Muscle layer of colon (tissue), 2 donors: Measurements from ENCODE around the gene NOSIP.

ENCODE experiments used
- H3K27ac ChIP-seq: one replicate; pipeline ENCODE4 v1.7.0; 2013; ENCODE audit warnings: low read depth, mild to moderate bottlenecking, low read length, moderate library complexity
- H3K27me3 ChIP-seq, 2 donors: one replicate each; pipeline ENCODE4 v1.7.0; 2013; ENCODE audit warnings: low read length in 2 of 2, mild to moderate bottlenecking in 2 of 2; ENCODE audit not compliant: insufficient read depth in 2 of 2, control insufficient read depth in 1 of 2
- H3K36me3 ChIP-seq: one replicate; pipeline ENCODE4 v1.7.0; 2013; ENCODE audit warnings: mild to moderate bottlenecking, low read length; ENCODE audit not compliant: insufficient read depth
- H3K4me1 ChIP-seq: one replicate; pipeline ENCODE4 v1.7.0; 2013; ENCODE audit warnings: mild to moderate bottlenecking, low read length; ENCODE audit not compliant: insufficient read depth
- H3K4me3 ChIP-seq, 2 donors: one replicate each; pipeline ENCODE4 v1.7.0; 2013; ENCODE audit warnings: low read length in 2 of 2, low read depth in 1 of 2, mild to moderate bottlenecking in 1 of 2, moderate library complexity in 1 of 2
- H3K9ac ChIP-seq: one replicate; pipeline ENCODE4 v1.7.0; 2013; ENCODE audit warnings: low read length
- H3K9me3 ChIP-seq: one replicate; pipeline ENCODE4 v1.7.0; 2013; ENCODE audit warnings: mild to moderate bottlenecking, low read length
- donor health status: abdominal sarcoma.
- donor health status: Adenocarcinoma of cecum.

The NOSIP gene

DNA sequence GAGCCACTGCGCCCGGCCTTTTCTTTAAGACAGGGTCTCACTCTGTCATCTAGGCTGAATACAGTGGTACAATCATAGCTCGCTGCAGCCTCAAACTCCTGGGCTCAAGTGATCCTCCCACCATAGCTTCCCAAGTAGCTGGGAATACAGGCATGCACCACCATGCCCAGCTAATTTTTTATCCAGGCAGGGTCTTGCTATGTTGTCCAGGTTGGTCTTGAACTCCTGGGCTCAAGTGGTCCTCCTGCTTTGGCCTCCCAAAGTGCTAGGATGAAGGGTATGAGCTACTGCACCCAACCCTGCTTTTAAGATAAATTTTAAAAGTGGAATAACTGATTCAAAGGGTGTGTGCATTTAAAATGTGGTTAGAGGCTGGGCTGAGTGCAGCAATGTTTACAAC lies 14.1 kb downstream of the NOSIP start:
- Histone ChIP-seq H3K4me3 (no peak overlapping the region), H3K9me3 (no peaks in the 10 kb centered on the region), H3K27ac (no peak overlapping the region), H3K27me3 (no peaks in the 10 kb centered on the region), H3K4me1 (peaks cover 19% of the 10 kb centered on the region), H3K36me3 (no peaks in the 10 kb centered on the region), H3K9ac (no peak overlapping the region)

DNA sequence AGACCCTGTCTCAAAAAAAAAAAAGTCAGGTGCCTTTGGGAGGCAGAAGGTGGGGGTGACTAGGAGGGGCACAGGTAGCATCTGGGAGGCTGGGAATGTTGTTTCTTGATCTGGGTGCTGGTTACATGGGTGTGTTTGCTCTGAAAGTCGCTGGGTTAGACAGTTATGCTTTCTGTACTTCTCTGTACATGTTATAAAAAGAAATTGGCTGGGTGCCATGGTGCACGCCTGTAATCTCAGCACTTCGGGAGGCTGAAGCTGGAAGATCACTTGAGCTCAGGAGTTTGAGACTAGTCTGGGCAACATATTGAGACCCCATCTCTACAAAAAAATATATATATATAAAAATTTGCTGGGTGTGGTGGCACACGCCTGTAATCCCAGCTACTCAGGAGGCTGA lies 15.1 kb downstream of the NOSIP start:
- no peak overlapping the region for H3K27ac ChIP-seq
- no peak overlapping the region for H3K4me3 ChIP-seq
- H3K27me3 ChIP-seq = no peaks in the 10 kb centered on the region
- H3K9me3 ChIP-seq = no peaks in the 10 kb centered on the region
- H3K4me1 ChIP-seq = peaks cover 14% of the 10 kb centered on the region
- no peak overlapping the region for H3K9ac ChIP-seq
- H3K36me3 ChIP-seq = no peaks in the 10 kb centered on the region

DNA sequence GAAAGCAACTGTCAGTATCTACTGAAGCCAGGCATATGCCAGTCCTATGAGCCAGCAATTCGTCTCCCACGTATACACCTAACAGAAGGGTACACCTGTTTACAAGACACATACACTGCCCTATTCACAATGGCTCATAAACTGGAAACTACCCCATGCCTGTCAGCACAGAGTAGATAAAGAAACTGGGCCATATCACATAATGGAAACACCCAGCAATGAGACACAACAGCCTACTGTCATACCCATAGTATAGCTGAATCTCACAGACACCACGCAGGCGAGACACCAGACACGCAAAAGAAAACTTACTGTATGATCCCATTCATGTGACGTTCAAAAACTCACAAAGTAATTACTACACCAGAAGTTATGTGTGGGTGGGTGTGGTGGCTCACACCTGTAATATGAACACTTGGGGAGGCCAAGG lies 15.7 kb downstream of the NOSIP start:
- Histone ChIP-seq H3K9me3 (no peaks in the 10 kb centered on the region), H3K9ac (no peak overlapping the region), H3K4me1 (peaks cover 10% of the 10 kb centered on the region), H3K27ac (no peak overlapping the region), H3K27me3 (no peaks in the 10 kb centered on the region), H3K36me3 (peaks cover under 1% of the 10 kb centered on the region), H3K4me3 (no peak overlapping the region)

DNA sequence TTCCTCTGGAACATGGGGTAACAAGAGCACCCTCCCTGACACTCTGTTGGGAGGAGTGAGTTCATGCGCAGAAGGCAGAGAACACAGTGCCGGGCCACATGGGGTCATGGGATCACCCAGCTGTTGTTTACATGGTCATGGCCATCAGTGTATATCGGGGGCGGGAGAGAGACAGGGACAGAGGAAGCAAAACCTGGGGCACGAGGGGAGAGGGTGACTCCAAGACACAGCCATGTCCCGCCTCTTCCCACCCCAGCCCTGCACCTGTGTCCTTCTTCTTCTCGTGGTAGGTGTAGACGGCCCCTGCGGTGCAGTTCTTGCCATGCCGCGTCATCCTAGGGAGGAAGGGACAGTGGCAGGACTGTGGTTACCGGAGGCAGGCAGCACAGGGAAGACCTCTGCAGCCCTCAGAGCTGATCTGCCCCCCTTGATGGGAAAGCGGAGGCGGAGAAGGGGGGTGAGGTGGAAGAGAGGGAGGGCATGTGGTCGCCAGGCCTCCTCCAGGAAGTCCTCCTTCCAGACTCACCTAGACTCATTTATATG lies 19.9 kb downstream of the NOSIP start:
- no peak overlapping the region for H3K9ac ChIP-seq
- H3K36me3 ChIP-seq = peaks cover 24% of the 10 kb centered on the region
- peaks cover 8% of the 10 kb centered on the region for H3K4me1 ChIP-seq
- no peak overlapping the region for H3K27ac ChIP-seq
- no peaks in the 10 kb centered on the region for H3K27me3 ChIP-seq
- no peak overlapping the region for H3K4me3 ChIP-seq
- no peaks in the 10 kb centered on the region for H3K9me3 ChIP-seq

DNA sequence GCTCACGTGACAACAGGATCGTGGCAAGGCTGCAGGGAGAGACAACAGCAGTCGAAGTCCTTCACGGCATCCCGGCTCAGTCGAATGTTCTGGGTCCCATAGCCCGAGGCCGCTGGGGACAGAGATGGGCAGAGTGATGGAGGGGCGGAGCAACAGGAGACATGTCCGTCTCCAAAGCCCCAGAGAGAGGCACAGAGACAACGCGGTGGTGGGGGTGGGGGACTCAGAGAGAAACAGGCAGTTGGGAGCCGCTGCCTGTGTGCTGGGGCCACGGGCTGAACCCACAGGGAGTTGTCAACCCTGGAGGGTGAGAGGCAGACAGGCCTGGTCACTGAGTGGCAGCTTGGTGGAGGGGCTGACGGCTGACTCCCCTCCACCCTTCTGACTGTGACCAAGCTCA lies 20.4 kb downstream of the NOSIP start:
- H3K27me3 ChIP-seq = no peaks in the 10 kb centered on the region
- H3K27ac ChIP-seq = no peak overlapping the region
- no peak overlapping the region for H3K9ac ChIP-seq
- H3K36me3 ChIP-seq = peaks cover 24% of the 10 kb centered on the region
- no peak overlapping the region for H3K4me3 ChIP-seq
- peaks cover 3% of the 10 kb centered on the region for H3K4me1 ChIP-seq
- H3K9me3 ChIP-seq = no peaks in the 10 kb centered on the region

DNA sequence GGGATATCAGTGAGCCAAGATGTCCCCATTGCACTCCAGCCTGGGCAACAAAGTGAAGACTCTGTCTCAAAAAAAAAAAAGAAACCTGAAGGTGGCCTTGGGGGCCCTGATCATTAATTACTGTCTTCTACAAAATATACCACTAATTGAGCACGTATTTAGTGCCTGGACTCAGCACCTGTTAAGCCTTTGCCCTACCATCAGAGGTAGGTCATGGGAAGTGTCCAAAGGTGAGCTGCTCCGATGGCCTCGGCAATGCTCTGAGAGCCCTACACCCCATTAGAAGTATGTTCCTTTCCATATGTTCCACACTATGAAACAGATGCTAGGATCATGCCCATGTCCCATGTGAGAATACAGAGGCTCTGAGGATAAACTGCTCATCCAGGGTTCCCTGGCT lies 20.9 kb downstream of the NOSIP start:
- Histone ChIP-seq H3K4me1 (peaks cover 3% of the 10 kb centered on the region), H3K36me3 (peaks cover 24% of the 10 kb centered on the region), H3K4me3 (no peak overlapping the region), H3K27me3 (no peaks in the 10 kb centered on the region), H3K9me3 (no peaks in the 10 kb centered on the region), H3K27ac (no peak overlapping the region), H3K9ac (no peak overlapping the region)

DNA sequence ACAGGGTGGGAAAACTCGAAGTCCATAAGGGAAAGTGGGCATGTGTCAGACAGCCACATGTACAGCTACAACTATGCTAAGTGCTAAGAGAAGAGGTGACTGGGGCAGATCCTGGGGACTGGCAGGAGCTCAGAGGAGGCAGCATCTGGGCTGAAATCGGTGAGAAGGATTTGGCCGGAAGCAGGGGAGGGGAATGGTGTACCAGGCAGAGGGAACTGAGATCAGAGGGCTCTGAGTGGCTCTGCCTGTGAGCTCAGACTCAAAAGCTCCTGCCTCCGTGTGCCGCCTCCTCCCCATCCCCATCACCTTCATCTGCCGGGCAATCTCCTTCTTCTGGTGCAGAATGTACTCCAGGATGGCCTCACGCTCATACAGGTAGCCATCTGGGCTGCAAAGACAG lies 21.8 kb downstream of the NOSIP start:
- Histone ChIP-seq H3K9me3 (no peaks in the 10 kb centered on the region), H3K4me1 (peaks cover 3% of the 10 kb centered on the region), H3K27ac (no peak overlapping the region), H3K36me3 (peaks cover 24% of the 10 kb centered on the region), H3K27me3 (no peaks in the 10 kb centered on the region), H3K4me3 (no peak overlapping the region), H3K9ac (no peak overlapping the region)

DNA sequence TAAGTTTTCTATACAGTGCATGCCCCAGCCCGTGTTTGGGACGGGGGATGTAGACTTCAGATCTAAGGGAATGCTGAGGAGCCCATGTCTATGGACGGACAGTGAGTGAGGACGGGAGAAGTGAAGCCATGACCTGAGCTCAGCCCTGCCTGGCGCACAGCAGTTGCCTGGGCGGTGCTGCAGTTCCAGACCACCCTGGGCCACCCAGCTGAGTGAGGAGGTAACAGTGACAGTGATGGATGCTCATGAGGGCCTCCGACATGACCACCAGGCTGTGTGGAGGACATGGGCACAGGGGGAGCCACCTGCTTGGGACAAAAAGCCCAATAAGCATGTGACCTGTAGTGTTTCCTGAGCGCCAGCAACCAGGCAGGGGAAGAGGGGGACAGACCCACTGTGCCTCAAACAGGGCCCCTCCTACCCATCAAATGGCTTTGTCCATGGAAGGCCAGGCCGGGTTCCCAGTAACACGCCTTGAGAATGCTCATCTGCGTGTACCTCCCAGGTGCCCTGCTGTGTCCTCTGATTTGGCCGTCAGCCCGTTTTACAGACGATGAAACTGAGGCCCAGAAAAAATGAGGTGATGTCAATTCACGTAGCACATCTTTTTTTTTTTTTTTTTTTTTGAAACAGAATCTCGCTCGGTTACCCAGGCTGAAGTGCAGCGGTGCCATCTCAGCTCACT lies 22.6 kb downstream of the NOSIP start:
- no peaks in the 10 kb centered on the region for H3K27me3 ChIP-seq
- H3K36me3 ChIP-seq = peaks cover 24% of the 10 kb centered on the region
- H3K4me3 ChIP-seq = no peak overlapping the region
- H3K9ac ChIP-seq = no peak overlapping the region
- H3K9me3 ChIP-seq = no peaks in the 10 kb centered on the region
- H3K27ac ChIP-seq = no peak overlapping the region
- peaks cover 3% of the 10 kb centered on the region for H3K4me1 ChIP-seq

DNA sequence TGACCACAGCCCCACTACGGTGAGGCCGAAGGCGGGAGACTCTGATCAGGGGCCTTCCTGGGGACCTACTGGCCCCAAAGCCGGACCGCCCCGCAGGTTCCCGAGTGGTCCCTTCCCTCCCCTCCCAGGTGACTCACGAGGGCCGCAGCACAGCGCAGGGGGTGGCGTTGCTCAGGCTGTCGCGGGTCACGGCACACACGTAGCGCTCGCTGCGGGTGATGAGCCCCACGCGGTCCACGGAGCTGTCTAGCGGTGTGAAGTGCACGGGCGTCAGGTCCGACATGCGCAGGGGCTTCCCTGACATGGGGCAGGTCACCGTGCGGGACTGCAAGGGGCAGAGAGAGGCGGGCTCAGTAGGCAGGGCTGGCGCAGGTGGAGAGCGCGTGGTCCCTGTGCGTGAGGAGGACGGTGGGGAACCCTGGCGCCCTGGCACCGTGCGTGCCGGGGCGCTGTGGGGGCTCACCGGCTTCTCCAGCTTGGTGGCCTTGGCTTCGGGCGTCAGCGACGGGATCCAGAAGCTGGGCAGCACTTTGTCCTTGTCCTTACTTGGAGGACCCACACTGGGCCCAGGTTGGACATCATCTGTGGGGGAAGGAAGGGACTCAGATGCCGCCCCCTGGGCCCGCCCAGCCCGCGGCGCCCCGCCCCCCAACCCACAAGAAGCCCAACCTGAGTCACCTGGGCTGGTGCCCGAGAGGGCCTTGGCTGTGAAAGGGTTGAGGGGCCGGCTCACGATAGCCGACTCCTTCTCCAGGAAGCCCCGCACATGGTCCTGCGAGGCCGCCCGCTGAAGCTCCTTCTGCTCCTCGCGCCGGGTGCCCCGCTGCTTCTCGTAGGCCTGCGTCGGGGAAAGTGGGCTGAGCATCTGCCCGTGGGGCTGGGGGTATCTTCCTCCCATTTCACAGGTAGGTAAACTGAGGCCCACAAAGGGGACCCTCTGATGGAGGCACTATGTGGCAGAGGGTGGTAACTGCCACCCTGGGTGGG lies 23.7 kb downstream of the NOSIP start:
- H3K27ac ChIP-seq = peak overlapping the region; percentile 32
- no peak overlapping the region for H3K4me3 ChIP-seq
- H3K9me3 ChIP-seq = no peaks in the 10 kb centered on the region
- H3K27me3 ChIP-seq = no peaks in the 10 kb centered on the region
- peaks cover 3% of the 10 kb centered on the region for H3K4me1 ChIP-seq
- H3K36me3 ChIP-seq = peaks cover 24% of the 10 kb centered on the region
- H3K9ac ChIP-seq = no peak overlapping the region

DNA sequence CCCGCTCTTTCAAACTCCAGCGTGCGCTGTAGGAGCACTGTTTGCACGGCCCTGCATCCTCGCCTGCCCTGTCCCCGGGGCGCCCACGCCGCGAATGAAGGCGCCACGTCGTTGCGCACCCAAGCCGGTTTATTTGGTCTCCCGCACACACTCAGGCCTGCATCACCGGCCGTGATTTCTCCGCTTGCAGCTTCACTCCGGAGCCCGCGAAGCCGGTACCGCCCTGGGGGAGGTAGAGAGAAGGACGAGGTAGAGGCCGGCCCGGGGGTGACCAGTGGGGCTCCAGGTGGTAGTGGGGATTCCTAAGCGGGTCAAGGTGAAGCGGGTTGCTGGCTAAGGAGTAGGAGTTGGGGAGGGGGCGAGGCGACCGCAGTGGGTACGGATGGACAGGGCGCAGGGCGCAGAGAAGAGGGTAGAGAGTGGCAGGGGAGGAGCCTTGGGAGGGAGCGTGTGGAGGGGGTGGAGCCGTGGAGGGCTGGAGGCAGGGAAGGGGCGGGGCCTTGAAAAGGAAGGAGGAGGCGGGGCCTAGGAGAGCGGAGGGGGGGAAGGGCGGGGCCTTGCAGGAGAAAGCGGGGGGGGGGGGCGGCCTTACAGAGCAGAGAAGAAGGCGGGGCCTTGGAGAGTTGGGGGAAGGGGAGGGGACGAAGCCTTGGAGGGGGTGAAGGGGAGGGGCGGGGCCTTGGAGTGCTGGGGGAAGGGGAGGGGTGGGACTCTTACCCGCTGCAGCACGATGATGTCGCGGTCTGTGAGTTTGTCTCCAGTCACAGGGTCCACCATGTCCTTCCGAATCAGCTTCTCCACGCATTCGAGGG lies 24.6 kb downstream of the NOSIP start:
- H3K27ac ChIP-seq = peak overlapping the region; percentile 7
- H3K4me3 ChIP-seq = no peak overlapping the region
- no peaks in the 10 kb centered on the region for H3K9me3 ChIP-seq
- peaks cover 3% of the 10 kb centered on the region for H3K4me1 ChIP-seq
- no peaks in the 10 kb centered on the region for H3K27me3 ChIP-seq
- peaks cover 24% of the 10 kb centered on the region for H3K36me3 ChIP-seq
- H3K9ac ChIP-seq = no peak overlapping the region

DNA sequence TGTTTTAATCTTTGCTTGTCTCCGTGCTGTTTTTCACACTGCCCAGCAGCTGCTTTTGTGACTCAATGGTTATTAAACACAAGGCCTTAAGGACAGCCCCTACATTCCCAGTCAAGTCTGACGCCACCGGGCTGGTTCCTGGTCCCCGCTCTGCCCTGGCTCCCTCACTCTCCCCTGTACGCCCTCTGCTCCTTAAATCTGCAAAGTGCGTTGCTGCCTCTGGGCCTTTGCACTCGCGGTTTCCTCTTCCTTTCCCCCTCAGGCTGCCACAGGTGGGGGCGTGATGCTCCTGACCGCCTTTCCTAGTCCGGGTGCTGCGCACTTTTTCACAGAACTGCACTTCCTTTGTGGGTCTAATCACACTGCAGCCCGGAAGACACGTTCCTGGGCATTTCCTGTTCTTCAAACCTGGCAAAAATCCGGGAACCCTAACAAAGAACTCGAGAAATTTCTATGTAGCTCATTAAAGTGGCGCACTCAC lies 25.6 kb downstream of the NOSIP start:
- Histone ChIP-seq H3K27ac (no peak overlapping the region), H3K4me1 (peaks cover 3% of the 10 kb centered on the region), H3K36me3 (peaks cover 24% of the 10 kb centered on the region), H3K27me3 (no peaks in the 10 kb centered on the region), H3K4me3 (no peak overlapping the region), H3K9ac (no peak overlapping the region), H3K9me3 (no peaks in the 10 kb centered on the region)
